Right kidney (tissue), 9 donors: ENCODE results near the gene LEFTY1.
"Not testable (repeated sequence)": the region's sequence is repeated elsewhere in the genome, so short reads cannot be mapped to it uniquely, and the experiment has no call there.

Experiments
- DNase-seq: peaks from one replicate; pipeline ENCODE4 v3.0.0-alpha.2; 2016
- long read RNA-seq, 8 donors: transcript quantifications; one replicate each; lab custom pipeline, GENCODE V29; 2026

The LEFTY1 gene
- long read RNA-seq, donor 1, partial matches to known transcripts = 0 of 4 reads
- long read RNA-seq, donor 1, other reads (novel, unspliced or antisense) = 0 of 4 reads
- long read RNA-seq, donor 2, partial matches to known transcripts = 0 of 4 reads
- long read RNA-seq, donor 2, other reads (novel, unspliced or antisense) = 0 of 4 reads
- long read RNA-seq, donor 3, partial matches to known transcripts = 0 of 1 reads
- long read RNA-seq, donor 3, other reads (novel, unspliced or antisense) = 0 of 1 reads
- long read RNA-seq, donor 4, partial matches to known transcripts = 0 of 3 reads
- long read RNA-seq, donor 4, other reads (novel, unspliced or antisense) = 0 of 3 reads
- long read RNA-seq, donor 5, transcript LEFTY1-201 (4 exons, 1,626 nt) = major isoform, 9 of 9 reads
- long read RNA-seq, donor 5, partial matches to known transcripts = 0 of 9 reads
- long read RNA-seq, donor 5, other reads (novel, unspliced or antisense) = 0 of 9 reads
- long read RNA-seq, donor 6, transcript LEFTY1-201 (4 exons, 1,626 nt) = major isoform, 6 of 6 reads
- long read RNA-seq, donor 6, partial matches to known transcripts = 0 of 6 reads
- long read RNA-seq, donor 6, other reads (novel, unspliced or antisense) = 0 of 6 reads
- long read RNA-seq, donor 7, transcript LEFTY1-201 (4 exons, 1,626 nt) = major isoform, 5 of 10 reads
- long read RNA-seq, donor 7, partial matches to known transcripts = 5 of 10 reads
- long read RNA-seq, donor 7, other reads (novel, unspliced or antisense) = 0 of 10 reads
- long read RNA-seq, donor 8 = 0 reads

- DNase-seq = peak; percentile 71
Observed at GRCh38 chr1:225888898-225889601, at the start of gene LEFTY1. TSS of gene LEFTY1 (minus strand) at chr1:225889146. CDS start at chr1:225889066, 80 bp downstream.

GRCh38 chr1:225937048-225937968 lies 48.4 kb upstream of the LEFTY1 start:
- no peak for DNase-seq

- no peak for DNase-seq
Observed at GRCh38 chr1:225936523-225936922, 47.6 kb upstream of the LEFTY1 start.

- DNase-seq = not testable (repeated sequence)
Observed at GRCh38 chr1:225936086-225936485, 47.1 kb upstream of the LEFTY1 start.

- no peak for DNase-seq
Observed at GRCh38 chr1:225934711-225935110, 45.8 kb upstream of the LEFTY1 start.

- DNase-seq = no peak
Observed at GRCh38 chr1:225933072-225933471, 44.1 kb upstream of the LEFTY1 start.

GRCh38 chr1:225931270-225932136 lies 42.6 kb upstream of the LEFTY1 start:
- DNase-seq = no peak

- no peak for DNase-seq
Observed at GRCh38 chr1:225930566-225930965, 41.6 kb upstream of the LEFTY1 start.

GRCh38 chr1:225929462-225929861 lies 40.5 kb upstream of the LEFTY1 start:
- not testable (repeated sequence) for DNase-seq

GRCh38 chr1:225928186-225929175 lies 39.5 kb upstream of the LEFTY1 start:
- DNase-seq = no peak

- no peak for DNase-seq
Observed at GRCh38 chr1:225926551-225927113, 37.7 kb upstream of the LEFTY1 start.

GRCh38 chr1:225923692-225924555 lies 35.0 kb upstream of the LEFTY1 start, which contains the start of gene PYCR2:
TSS of gene PYCR2 (minus strand) at chr1:225924250. CDS start at chr1:225924110, 140 bp downstream.
- peak; percentile 98 for DNase-seq

GRCh38 chr1:225923381-225923691 lies 34.4 kb upstream of the LEFTY1 start:
- DNase-seq = no peak

GRCh38 chr1:225921734-225922709 lies 33.1 kb upstream of the LEFTY1 start:
- DNase-seq = no peak

- no peak for DNase-seq
Observed at GRCh38 chr1:225919906-225920305, 31.0 kb upstream of the LEFTY1 start.

- DNase-seq = no peak
Observed at GRCh38 chr1:225918280-225918679, 29.3 kb upstream of the LEFTY1 start.

- no peak for DNase-seq
Observed at GRCh38 chr1:225917536-225917935, 28.6 kb upstream of the LEFTY1 start.
